ENCODE measurements around the gene DGUOK.
A peak's percentile ranks its signal among the peaks of the same experiment; 100 is the strongest.
"Not testable (repeated sequence)": the region's sequence is repeated elsewhere in the genome, so short reads cannot be mapped to it uniquely, and the experiment has no call there.

DGUOK gene

GRCh38 chr2:73926493-73927327 is at the start of gene DGUOK:
TSS of gene DGUOK (plus strand) at chr2:73926880. CDS start at chr2:73926911, 31 bp downstream.
- FAIRE-seq = peak; percentile 97

- no peak for FAIRE-seq
Measured at GRCh38 chr2:73877071-73877802, 49.4 kb upstream of the DGUOK start.

GRCh38 chr2:73877984-73878383 is 48.7 kb upstream of the DGUOK start:
- not testable (repeated sequence) for FAIRE-seq

- no peak for FAIRE-seq
Measured at GRCh38 chr2:73885406-73885805, 41.3 kb upstream of the DGUOK start.

GRCh38 chr2:73886357-73886756 is 40.3 kb upstream of the DGUOK start:
- no peak for FAIRE-seq

- not testable (repeated sequence) for FAIRE-seq
Measured at GRCh38 chr2:73887596-73888353, 38.9 kb upstream of the DGUOK start.

- FAIRE-seq = no peak
Measured at GRCh38 chr2:73888388-73888787, 38.3 kb upstream of the DGUOK start.

- no peak for FAIRE-seq
Measured at GRCh38 chr2:73889206-73889605, 37.5 kb upstream of the DGUOK start.

GRCh38 chr2:73890301-73891092 is 36.2 kb upstream of the DGUOK start:
- FAIRE-seq = no peak

GRCh38 chr2:73891276-73891901 is 35.3 kb upstream of the DGUOK start:
- FAIRE-seq = no peak

- FAIRE-seq = no peak
Measured at GRCh38 chr2:73892631-73893329, 33.9 kb upstream of the DGUOK start, which contains the start of gene ACTG2. TSS of gene ACTG2 (plus strand) at chr2:73893008. CDS start at chr2:73901312, 8,304 bp downstream.

- FAIRE-seq = no peak
Measured at GRCh38 chr2:73893764-73894474, 32.8 kb upstream of the DGUOK start.

- FAIRE-seq = no peak
Measured at GRCh38 chr2:73894475-73894850, 32.2 kb upstream of the DGUOK start.

GRCh38 chr2:73894877-73895276 is 31.8 kb upstream of the DGUOK start:
- no peak for FAIRE-seq

GRCh38 chr2:73895473-73895872 is 31.2 kb upstream of the DGUOK start:
- no peak for FAIRE-seq

GRCh38 chr2:73896362-73897239 is 30.1 kb upstream of the DGUOK start:
- FAIRE-seq = no peak

GRCh38 chr2:73897240-73897583 is 29.5 kb upstream of the DGUOK start:
- no peak for FAIRE-seq

GRCh38 chr2:73897934-73898333 is 28.7 kb upstream of the DGUOK start:
- no peak for FAIRE-seq

GRCh38 chr2:73899801-73900336 is 26.8 kb upstream of the DGUOK start:
- FAIRE-seq = no peak
